ENCODE results near the gene TOM1L1.

The TOM1L1 gene

GRCh38 chr17:54907376-54907775 is 6.7 kb downstream of the TOM1L1 start:
- FAIRE-seq = no peak
- TF ChIP-seq PAX5 (IDR thresholded peaks at IDR 0.05; ENCODE audit: insufficient read depth, low read length, severe bottlenecking) (no peak), SPI1 (IDR thresholded peaks at IDR 0.05; ENCODE audit: low read depth, low read length) (no peak), TAF1 (IDR thresholded peaks at IDR 0.05; ENCODE audit: low read depth, low read length) (no peak), POLR2AphosphoS5 (IDR thresholded peaks at IDR 0.05; ENCODE audit: low read depth, low read length) (no peak), POU2F2 (IDR thresholded peaks at IDR 0.05; ENCODE audit: low read depth, low read length) (no peak), POLR2A (IDR thresholded peaks at IDR 0.05; ENCODE audit: low read depth, low read length) (no peak)

GRCh38 chr17:54909766-54910165 is 9.1 kb downstream of the TOM1L1 start:
- DNase-seq (ENCODE audit: insufficient read length, low spot score) (no peak), FAIRE-seq (no peak)
- TF ChIP-seq TAF1 (IDR thresholded peaks at IDR 0.05; ENCODE audit: low read depth, low read length) (no peak), POU2F2 (IDR thresholded peaks at IDR 0.05; ENCODE audit: low read depth, low read length) (no peak), POLR2A (IDR thresholded peaks at IDR 0.05; ENCODE audit: low read depth, low read length) (no peak), PAX5 (IDR thresholded peaks at IDR 0.05; ENCODE audit: insufficient read depth, low read length, severe bottlenecking) (no peak), POLR2AphosphoS5 (IDR thresholded peaks at IDR 0.05; ENCODE audit: low read depth, low read length) (no peak), SPI1 (IDR thresholded peaks at IDR 0.05; ENCODE audit: low read depth, low read length) (no peak)

More at GRCh38 chr17:54907376-54907775, 6.7 kb downstream of the TOM1L1 start:
- DNase-seq (ENCODE audit: insufficient read length, low spot score) = no peak

GRCh38 chr17:54916721-54917120 is 16.1 kb downstream of the TOM1L1 start:
- DNase-seq (ENCODE audit: insufficient read length, low spot score) (no peak), FAIRE-seq (no peak)
- TF ChIP-seq POLR2A (IDR thresholded peaks at IDR 0.05; ENCODE audit: low read depth, low read length) (no peak), TAF1 (IDR thresholded peaks at IDR 0.05; ENCODE audit: low read depth, low read length) (no peak), POU2F2 (IDR thresholded peaks at IDR 0.05; ENCODE audit: low read depth, low read length) (no peak), SPI1 (IDR thresholded peaks at IDR 0.05; ENCODE audit: low read depth, low read length) (no peak)

- TF ChIP-seq SPI1 (IDR thresholded peaks at IDR 0.05; ENCODE audit: low read depth, low read length) (no peak), TAF1 (IDR thresholded peaks at IDR 0.05; ENCODE audit: low read depth, low read length) (no peak), PAX5 (IDR thresholded peaks at IDR 0.05; ENCODE audit: insufficient read depth, low read length, severe bottlenecking) (no peak), POLR2A (IDR thresholded peaks at IDR 0.05; ENCODE audit: low read depth, low read length) (no peak)
- DNase-seq (ENCODE audit: insufficient read length, low spot score) = no peak
- FAIRE-seq = no peak
Observed at GRCh38 chr17:54919425-54919824, 18.8 kb downstream of the TOM1L1 start.

GRCh38 chr17:54920819-54921218 is 20.2 kb downstream of the TOM1L1 start:
- FAIRE-seq (no peak), DNase-seq (ENCODE audit: insufficient read length, low spot score) (no peak)
- TF ChIP-seq POLR2AphosphoS5 (IDR thresholded peaks at IDR 0.05; ENCODE audit: low read depth, low read length) = no peak

- no peak for FAIRE-seq
- DNase-seq (ENCODE audit: insufficient read length, low spot score) = no peak
- TF ChIP-seq PAX5 (IDR thresholded peaks at IDR 0.05; ENCODE audit: insufficient read depth, low read length, severe bottlenecking) (no peak), POLR2A (IDR thresholded peaks at IDR 0.05; ENCODE audit: low read depth, low read length) (no peak), POLR2AphosphoS5 (IDR thresholded peaks at IDR 0.05; ENCODE audit: low read depth, low read length) (no peak), TAF1 (IDR thresholded peaks at IDR 0.05; ENCODE audit: low read depth, low read length) (no peak), SPI1 (IDR thresholded peaks at IDR 0.05; ENCODE audit: low read depth, low read length) (no peak), POU2F2 (IDR thresholded peaks at IDR 0.05; ENCODE audit: low read depth, low read length) (no peak)
Observed at GRCh38 chr17:54924405-54924804, 23.8 kb downstream of the TOM1L1 start.

- FAIRE-seq (no peak), DNase-seq (ENCODE audit: insufficient read length, low spot score) (no peak)
- TF ChIP-seq POLR2AphosphoS5 (IDR thresholded peaks at IDR 0.05; ENCODE audit: low read depth, low read length) = no peak
- no peak for TF ChIP-seq SPI1 (IDR thresholded peaks at IDR 0.05; ENCODE audit: low read depth, low read length)
- TF ChIP-seq TAF1 (IDR thresholded peaks at IDR 0.05; ENCODE audit: low read depth, low read length) = no peak
- TF ChIP-seq PAX5 (IDR thresholded peaks at IDR 0.05; ENCODE audit: insufficient read depth, low read length, severe bottlenecking) = no peak
- TF ChIP-seq POLR2A (IDR thresholded peaks at IDR 0.05; ENCODE audit: low read depth, low read length) = no peak
- no peak for TF ChIP-seq POU2F2 (IDR thresholded peaks at IDR 0.05; ENCODE audit: low read depth, low read length)
Observed at GRCh38 chr17:54927525-54927924, 26.9 kb downstream of the TOM1L1 start.

- FAIRE-seq (no peak), DNase-seq (ENCODE audit: insufficient read length, low spot score) (no peak)
- TF ChIP-seq PAX5 (IDR thresholded peaks at IDR 0.05; ENCODE audit: insufficient read depth, low read length, severe bottlenecking) (no peak), SPI1 (IDR thresholded peaks at IDR 0.05; ENCODE audit: low read depth, low read length) (no peak), POU2F2 (IDR thresholded peaks at IDR 0.05; ENCODE audit: low read depth, low read length) (no peak), POLR2A (IDR thresholded peaks at IDR 0.05; ENCODE audit: low read depth, low read length) (no peak), POLR2AphosphoS5 (IDR thresholded peaks at IDR 0.05; ENCODE audit: low read depth, low read length) (no peak), TAF1 (IDR thresholded peaks at IDR 0.05; ENCODE audit: low read depth, low read length) (no peak)
Observed at GRCh38 chr17:54932711-54933110, 32.1 kb downstream of the TOM1L1 start.

GRCh38 chr17:54933921-54934320 is 33.3 kb downstream of the TOM1L1 start:
- no peak for TF ChIP-seq SPI1 (IDR thresholded peaks at IDR 0.05; ENCODE audit: low read depth, low read length)
- TF ChIP-seq PAX5 (IDR thresholded peaks at IDR 0.05; ENCODE audit: insufficient read depth, low read length, severe bottlenecking) = no peak
- TF ChIP-seq POLR2AphosphoS5 (IDR thresholded peaks at IDR 0.05; ENCODE audit: low read depth, low read length) = no peak
- TF ChIP-seq TAF1 (IDR thresholded peaks at IDR 0.05; ENCODE audit: low read depth, low read length) = no peak
- no peak for TF ChIP-seq POLR2A (IDR thresholded peaks at IDR 0.05; ENCODE audit: low read depth, low read length)
- TF ChIP-seq POU2F2 (IDR thresholded peaks at IDR 0.05; ENCODE audit: low read depth, low read length) = no peak
- FAIRE-seq = no peak

GRCh38 chr17:54935471-54935870 is 34.8 kb downstream of the TOM1L1 start:
- DNase-seq (ENCODE audit: insufficient read length, low spot score) (no peak), FAIRE-seq (no peak)
- TF ChIP-seq POLR2AphosphoS5 (IDR thresholded peaks at IDR 0.05; ENCODE audit: low read depth, low read length) (no peak), TAF1 (IDR thresholded peaks at IDR 0.05; ENCODE audit: low read depth, low read length) (no peak)

More at GRCh38 chr17:54933921-54934320, 33.3 kb downstream of the TOM1L1 start:
- no peak for DNase-seq (ENCODE audit: insufficient read length, low spot score)

GRCh38 chr17:54937018-54937417 is 36.4 kb downstream of the TOM1L1 start:
- TF ChIP-seq TAF1 (IDR thresholded peaks at IDR 0.05; ENCODE audit: low read depth, low read length) = no peak
- DNase-seq (ENCODE audit: insufficient read length, low spot score) (no peak), FAIRE-seq (no peak)

All from GM12891 (cell line).